HG03558 (cell line): ENCODE measurements around the gene TPRG1L.

Source experiments
- ATAC-seq: cut with Tn5 transposase; IDR thresholded peaks from one replicate; pipeline ENCODE4 v1.9.1; 2021; ENCODE audit warnings: moderate number of reproducible peaks; ENCODE audit not compliant: unreplicated experiment; ENCODE audit errors: extremely low read depth

TPRG1L gene

DNA sequence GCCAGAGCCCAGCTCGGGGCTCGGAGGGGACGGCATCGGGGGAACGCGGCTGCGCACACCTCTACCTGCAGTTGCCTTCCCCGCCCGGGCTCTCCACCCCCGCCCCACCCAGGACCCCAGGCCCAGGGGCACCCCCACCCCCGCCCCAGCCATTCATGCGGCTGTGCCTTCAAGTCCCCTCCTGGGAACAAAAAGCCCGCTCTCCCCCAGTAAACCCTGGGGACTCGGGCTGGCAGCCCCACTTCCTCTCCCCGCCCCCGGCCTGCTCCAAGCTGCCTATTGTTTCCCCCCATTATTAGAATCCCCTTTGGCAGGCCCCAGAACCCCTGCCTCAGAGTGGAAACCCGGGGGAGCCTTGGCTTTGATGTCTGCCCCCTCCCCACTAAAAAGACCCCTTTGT lies 31.5 kb upstream of the TPRG1L start:
- ATAC-seq, result no peak

DNA sequence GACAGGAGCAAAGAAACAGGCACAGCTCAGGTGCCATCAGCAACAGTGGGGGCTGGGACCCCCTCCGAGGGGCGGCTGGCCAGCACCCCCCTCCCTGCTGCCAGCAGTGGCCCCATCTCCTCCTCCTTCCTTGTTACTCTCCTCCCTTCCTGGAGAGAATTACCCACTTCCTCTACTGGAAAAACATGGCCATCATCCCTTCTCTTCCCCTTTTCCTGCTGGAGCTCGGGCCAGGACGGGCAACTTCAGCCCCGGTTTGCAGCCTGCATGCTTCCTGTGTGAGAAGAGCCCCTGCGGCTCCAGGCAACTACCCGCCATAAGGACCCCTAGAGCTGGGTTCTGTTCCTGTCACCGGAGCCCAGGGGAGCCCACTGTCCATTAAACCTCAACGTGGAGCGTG lies 31.1 kb upstream of the TPRG1L start:
- no peak for ATAC-seq

- ATAC-seq, result no peak
These were observed 30.0 kb upstream of the TPRG1L start for GRCh38 chr1:3594706-3595377.

GRCh38 chr1:3595949-3596348 lies 28.9 kb upstream of the TPRG1L start:
- ATAC-seq, result no peak

- no peak for ATAC-seq
These were observed 27.9 kb upstream of the TPRG1L start for GRCh38 chr1:3596663-3597598.

DNA sequence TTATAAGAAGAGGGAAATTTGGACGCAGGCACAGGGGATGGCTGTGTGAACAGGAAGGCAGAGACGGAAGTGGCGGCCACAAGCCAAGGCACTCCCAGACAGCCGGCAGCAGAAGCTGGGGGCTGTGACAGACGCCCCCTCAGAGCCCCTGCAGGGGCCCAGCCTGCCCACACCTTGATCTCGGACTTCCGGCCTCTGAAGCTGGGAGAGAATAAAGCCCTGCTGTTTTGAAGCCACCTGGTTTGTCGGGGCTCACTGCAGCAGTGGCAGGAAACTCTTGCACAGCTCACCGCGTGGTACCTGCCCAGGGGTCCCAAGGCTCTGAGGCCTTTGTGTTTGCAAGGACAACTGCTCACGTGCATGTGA lies 27.2 kb upstream of the TPRG1L start:
- no peak for ATAC-seq

DNA sequence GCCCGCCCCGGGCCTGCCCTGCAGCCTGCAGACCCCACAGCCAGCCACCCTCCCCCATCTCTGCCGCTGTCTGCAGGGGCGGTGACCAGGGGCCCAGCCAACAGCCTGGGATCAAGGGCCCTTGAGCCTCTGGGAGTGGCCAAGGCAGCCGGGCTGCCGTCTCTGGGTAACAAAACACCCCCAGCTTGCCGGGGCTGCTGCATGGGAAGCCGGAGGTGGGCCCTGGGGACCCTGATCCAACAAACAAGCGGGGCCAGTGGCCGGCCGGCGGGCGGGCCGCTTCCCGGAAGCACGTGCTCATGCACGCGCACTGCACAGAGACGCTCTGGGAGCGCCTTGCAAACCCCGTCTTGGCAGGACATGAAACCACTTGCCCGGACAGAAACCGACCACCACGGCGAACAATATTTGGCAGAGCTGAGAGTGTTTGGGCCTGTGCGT lies 26.7 kb upstream of the TPRG1L start:
- no peak for ATAC-seq

GRCh38 chr1:3598522-3599285 lies 26.1 kb upstream of the TPRG1L start:
- no peak for ATAC-seq

DNA sequence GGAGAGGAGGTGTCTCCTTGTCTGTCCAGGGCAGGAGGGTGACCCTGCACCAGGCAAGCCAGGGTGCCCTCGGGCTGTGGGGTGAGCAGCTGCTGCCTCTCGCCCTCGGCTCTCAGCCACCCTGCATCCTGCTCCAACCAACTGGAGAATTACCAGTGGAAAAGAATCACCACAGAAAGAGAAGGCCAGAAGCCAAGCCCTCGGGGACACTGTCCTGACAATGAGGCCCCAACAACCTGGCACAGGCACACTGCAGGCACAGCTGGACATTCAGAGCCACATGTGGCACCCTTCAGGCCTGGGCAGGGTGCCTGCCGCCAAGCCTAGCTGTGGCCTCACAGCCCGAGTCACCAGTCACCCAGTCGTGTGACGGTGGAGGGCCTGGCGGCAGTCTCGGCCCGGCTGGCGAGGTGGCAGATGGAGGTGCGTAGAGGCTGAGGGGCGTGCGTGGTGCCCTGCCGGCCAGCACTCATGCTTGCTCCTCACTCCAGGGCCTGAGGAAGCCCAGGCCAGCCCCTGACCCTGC lies 25.5 kb upstream of the TPRG1L start:
- ATAC-seq, result no peak

GRCh38 chr1:3599816-3600215 lies 25.0 kb upstream of the TPRG1L start:
- ATAC-seq, result no peak

DNA sequence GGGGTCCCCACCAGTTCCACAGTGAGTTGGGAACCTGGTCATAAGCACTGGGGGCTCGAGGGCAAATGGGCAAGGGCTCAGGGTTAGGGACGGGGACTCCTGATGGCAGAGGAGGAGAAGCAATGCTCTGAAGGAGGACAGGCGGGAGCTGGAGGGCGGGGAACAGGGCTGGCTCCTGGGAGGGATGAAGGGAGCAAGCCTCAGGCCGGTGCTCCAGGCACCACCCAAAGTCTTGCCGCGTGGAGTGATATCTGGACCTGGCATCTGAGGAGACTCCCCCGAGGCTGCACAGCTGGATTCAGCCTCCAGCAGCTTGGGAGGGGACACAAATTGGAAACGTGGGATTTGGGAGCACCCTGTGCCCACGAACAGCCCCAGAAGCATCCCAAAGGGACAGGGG lies 24.5 kb upstream of the TPRG1L start:
- ATAC-seq, result no peak

- no peak for ATAC-seq
These were observed 23.1 kb upstream of the TPRG1L start for GRCh38 chr1:3601743-3602142.

DNA sequence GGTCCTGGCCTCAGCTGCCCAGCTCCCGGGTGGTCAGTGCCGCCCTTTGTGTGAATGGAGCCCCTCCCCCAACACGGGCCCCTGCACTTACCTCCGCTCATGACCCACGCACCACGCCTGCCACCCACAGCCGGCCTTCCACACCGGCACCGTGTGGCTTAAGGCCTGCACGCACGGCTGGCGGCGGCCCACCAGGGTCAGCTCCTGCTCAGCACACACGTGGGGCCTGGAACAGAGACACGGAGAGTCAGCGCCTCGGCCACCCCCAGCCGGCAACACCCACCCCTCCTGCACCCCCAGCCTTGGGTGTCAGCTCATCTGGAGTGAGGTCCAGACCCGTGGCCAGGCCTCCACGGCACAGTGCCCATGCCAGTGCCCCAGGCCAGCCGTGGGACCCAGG lies 22.4 kb upstream of the TPRG1L start:
- no peak for ATAC-seq

DNA sequence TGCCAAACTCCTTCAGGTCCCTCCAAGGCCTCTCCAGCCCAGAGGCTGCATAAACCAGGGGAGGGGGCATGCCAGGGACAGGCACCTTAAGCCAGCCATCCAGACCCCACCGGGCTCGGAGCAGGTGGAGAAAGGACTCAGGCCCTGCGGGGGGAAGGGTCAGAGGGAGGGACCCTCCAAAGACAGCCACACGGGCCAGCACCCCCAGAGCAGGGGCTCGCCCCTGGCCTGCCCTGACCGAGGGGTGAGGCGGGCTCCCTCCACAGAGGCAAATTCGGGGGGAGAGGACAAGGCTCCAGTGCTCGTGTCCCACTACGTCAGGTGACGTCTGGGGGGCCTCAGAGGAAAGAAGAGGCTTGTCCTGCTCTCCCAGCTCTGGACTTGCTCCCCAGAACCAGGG lies 21.7 kb upstream of the TPRG1L start:
- ATAC-seq, result no peak

GRCh38 chr1:3603571-3604467 lies 21.0 kb upstream of the TPRG1L start:
- ATAC-seq, result no peak

GRCh38 chr1:3604468-3604974 lies 20.3 kb upstream of the TPRG1L start:
- no peak for ATAC-seq

GRCh38 chr1:3604997-3605823 lies 19.6 kb upstream of the TPRG1L start:
- ATAC-seq, result no peak

GRCh38 chr1:3606779-3607702 lies 17.8 kb upstream of the TPRG1L start:
- ATAC-seq, result no peak
